Fibroblast of lung (primary cell): ENCODE results near the gene PTPRQ. TPM values are rescaled to one million over a fixed set of nuclear protein-coding genes. Genes with fewer than 3 reads are reported as not detected.

Source experiments
- DNase-seq, 2 donors: peaks; one replicate each; pipeline versions ENCODE4 v3.0.0 to v3.0.0-alpha.2; 2010; ENCODE audit warnings: low read depth in 2 of 2
- H2AFZ ChIP-seq: 2 replicates; pipeline ENCODE4 v1.5.1; 2012; ENCODE audit warnings: low read length, control low read depth, inconsistent platforms
- H3K27ac ChIP-seq: 2 replicates; pipeline ENCODE4 v1.5.1; 2011; ENCODE audit warnings: low read length, control low read depth; ENCODE audit not compliant: insufficient read depth
- H3K27me3 ChIP-seq: 2 replicates; pipeline ENCODE4 v1.5.1; 2011; ENCODE audit warnings: mild to moderate bottlenecking, low read length; ENCODE audit not compliant: control insufficient read depth, insufficient read depth
- H3K36me3 ChIP-seq: 2 replicates; pipeline ENCODE4 v1.5.1; 2011; ENCODE audit warnings: low read length; ENCODE audit not compliant: control insufficient read depth, insufficient read depth
- H3K4me1 ChIP-seq: 2 replicates; pipeline ENCODE4 v1.5.1; 2011; ENCODE audit warnings: low read length; ENCODE audit not compliant: control insufficient read depth, insufficient read depth; ENCODE audit errors: extremely low read depth
- H3K4me2 ChIP-seq: 2 replicates; pipeline ENCODE4 v1.5.1; 2011; ENCODE audit warnings: low read length, control low read depth; ENCODE audit not compliant: insufficient read depth; ENCODE audit errors: extremely low read depth
- H3K4me3 ChIP-seq, 4 experiments: fragments of 200-600 bp in 1 of 4; sonication (generic) in 1 of 4; replicated peaks in 1 of 4; 2 replicates each; pipeline ENCODE4 v1.5.1; 2011 to 2016; ENCODE audit warnings: low read length in 4 of 4, low read depth in 3 of 4, mild to moderate bottlenecking in 3 of 4, control low read depth in 2 of 4, inconsistent platforms in 1 of 4, mixed read lengths in 1 of 4; ENCODE audit not compliant: insufficient read depth in 1 of 4; ENCODE audit errors: control extremely low read depth in 1 of 4
- H3K79me2 ChIP-seq: 2 replicates; pipeline ENCODE4 v1.5.1; 2012; ENCODE audit warnings: mild to moderate bottlenecking, low read length, inconsistent platforms; ENCODE audit not compliant: control insufficient read depth, insufficient read depth
- H3K9ac ChIP-seq: 2 replicates; pipeline ENCODE4 v1.5.1; 2011; ENCODE audit warnings: mild to moderate bottlenecking, low read length, control low read depth; ENCODE audit not compliant: insufficient read depth
- H3K9me3 ChIP-seq: 2 replicates; pipeline ENCODE4 v1.5.1; 2012; ENCODE audit warnings: low read depth, low read length; ENCODE audit not compliant: control insufficient read depth, insufficient read depth
- H4K20me1 ChIP-seq: 2 replicates; pipeline ENCODE4 v1.5.1; 2011; ENCODE audit warnings: low read length; ENCODE audit not compliant: control insufficient read depth, insufficient read depth; ENCODE audit errors: extremely low read depth
- EZH2 ChIP-seq: IDR thresholded peaks from 2 replicates; pipeline ENCODE4 v1.5.1; 2012; ENCODE audit warnings: low read length, control low read depth, mild to moderate bottlenecking; ENCODE audit errors: missing control alignments
- polyA plus RNA-seq, 2 donors: library from polyadenylated mRNA; depleted of rRNA in 1 of 2; stranded (reverse) in 1 of 2; unstranded in 1 of 2; fragments of >200 nt; gene quantifications; 2 replicates each; pipeline ENCODE4 v1.2.1, GENCODE V29; 2011 to 2012; ENCODE audit warnings: missing spikeins in 1 of 2
- total RNA-seq: library from RNA; depleted of rRNA; stranded (reverse); fragments of >200 nt; gene quantifications from 2 replicates; pipeline ENCODE4 v1.2.1, GENCODE V29; 2014
- TF ChIP-seq, protein P1 (sequence below), 2 donors: IDR thresholded peaks in 1 of 2; conservative IDR thresholded peaks in 1 of 2; 1 replicate in 1 of 2; 2 replicates in 1 of 2; pipeline ENCODE4 v1.5.1; 2011 to 2012; ENCODE audit warnings: low read length in 2 of 2, control low read depth in 1 of 2, inconsistent platforms in 1 of 2, low read depth in 1 of 2, mild to moderate bottlenecking in 1 of 2

Gene PTPRQ
- total and polyA plus RNA-seq, 2 donors (not counting 1 experiment from before 2014, with no cell fraction given): 1.3 to 7.7 TPM

GRCh38 chr12:80419644-80420043 lies 24.4 kb upstream of the PTPRQ start:
- no peaks in the 10 kb centered on the region for H3K36me3 ChIP-seq
- TF ChIP-seq, protein P1, sequence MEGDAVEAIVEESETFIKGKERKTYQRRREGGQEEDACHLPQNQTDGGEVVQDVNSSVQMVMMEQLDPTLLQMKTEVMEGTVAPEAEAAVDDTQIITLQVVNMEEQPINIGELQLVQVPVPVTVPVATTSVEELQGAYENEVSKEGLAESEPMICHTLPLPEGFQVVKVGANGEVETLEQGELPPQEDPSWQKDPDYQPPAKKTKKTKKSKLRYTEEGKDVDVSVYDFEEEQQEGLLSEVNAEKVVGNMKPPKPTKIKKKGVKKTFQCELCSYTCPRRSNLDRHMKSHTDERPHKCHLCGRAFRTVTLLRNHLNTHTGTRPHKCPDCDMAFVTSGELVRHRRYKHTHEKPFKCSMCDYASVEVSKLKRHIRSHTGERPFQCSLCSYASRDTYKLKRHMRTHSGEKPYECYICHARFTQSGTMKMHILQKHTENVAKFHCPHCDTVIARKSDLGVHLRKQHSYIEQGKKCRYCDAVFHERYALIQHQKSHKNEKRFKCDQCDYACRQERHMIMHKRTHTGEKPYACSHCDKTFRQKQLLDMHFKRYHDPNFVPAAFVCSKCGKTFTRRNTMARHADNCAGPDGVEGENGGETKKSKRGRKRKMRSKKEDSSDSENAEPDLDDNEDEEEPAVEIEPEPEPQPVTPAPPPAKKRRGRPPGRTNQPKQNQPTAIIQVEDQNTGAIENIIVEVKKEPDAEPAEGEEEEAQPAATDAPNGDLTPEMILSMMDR (conservative IDR thresholded peaks at IDR 0.05 in 1 of 2, IDR thresholded peaks at IDR 0.05 in 1 of 2; ENCODE audit: low read depth in 1 of 2, low read length in 2 of 2): no peak
- TF ChIP-seq EZH2: no peak
- H3K9me3 ChIP-seq: no peaks in the 10 kb centered on the region
- H3K4me2 ChIP-seq: no peak overlapping the region
- no peak overlapping the region for H3K9ac ChIP-seq
- H3K4me3 ChIP-seq: no peak overlapping the region
- peak in 1 of 2 donors; percentile 42 for DNase-seq
- no peaks in the 10 kb centered on the region for H3K27me3 ChIP-seq
- H3K4me1 ChIP-seq: no peaks in the 10 kb centered on the region
- H2AFZ ChIP-seq: peak overlapping the region; percentile 12
- H4K20me1 ChIP-seq: no peaks in the 10 kb centered on the region
- no peaks in the 10 kb centered on the region for H3K79me2 ChIP-seq
- no peak overlapping the region for H3K27ac ChIP-seq

DNA sequence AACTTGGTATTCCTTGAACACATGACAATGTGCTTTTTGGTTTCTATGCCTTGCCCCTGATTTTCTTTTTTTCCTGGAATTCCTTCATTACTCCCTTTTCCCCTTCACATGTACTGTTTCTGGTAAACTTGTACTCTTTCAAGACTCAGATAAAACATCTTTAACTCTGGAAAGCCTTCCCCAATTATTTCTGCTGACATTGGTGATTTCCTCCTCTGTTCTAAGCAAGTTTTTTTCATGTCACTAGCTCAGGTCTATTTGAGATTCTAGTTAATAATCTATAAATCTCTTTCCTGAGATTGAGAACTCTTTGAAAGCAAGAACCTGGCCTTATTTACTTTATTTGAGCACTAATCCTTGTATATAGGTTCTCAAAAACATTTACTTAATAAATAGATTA lies 24.0 kb upstream of the PTPRQ start:
- H3K9ac ChIP-seq: no peak overlapping the region
- H3K36me3 ChIP-seq: no peaks in the 10 kb centered on the region
- H3K27ac ChIP-seq: no peak overlapping the region
- peak overlapping the region; percentile 12 for H2AFZ ChIP-seq
- no peak for TF ChIP-seq EZH2
- TF ChIP-seq, protein P1 (conservative IDR thresholded peaks at IDR 0.05 in 1 of 2, IDR thresholded peaks at IDR 0.05 in 1 of 2; ENCODE audit: low read depth in 1 of 2, low read length in 2 of 2): no peak
- H3K79me2 ChIP-seq: no peaks in the 10 kb centered on the region
- no peak for DNase-seq
- no peak overlapping the region for H3K4me2 ChIP-seq
- no peaks in the 10 kb centered on the region for H3K9me3 ChIP-seq
- H3K4me1 ChIP-seq: no peaks in the 10 kb centered on the region
- H4K20me1 ChIP-seq: no peaks in the 10 kb centered on the region
- H3K27me3 ChIP-seq: no peaks in the 10 kb centered on the region
- H3K4me3 ChIP-seq: no peak overlapping the region

DNA sequence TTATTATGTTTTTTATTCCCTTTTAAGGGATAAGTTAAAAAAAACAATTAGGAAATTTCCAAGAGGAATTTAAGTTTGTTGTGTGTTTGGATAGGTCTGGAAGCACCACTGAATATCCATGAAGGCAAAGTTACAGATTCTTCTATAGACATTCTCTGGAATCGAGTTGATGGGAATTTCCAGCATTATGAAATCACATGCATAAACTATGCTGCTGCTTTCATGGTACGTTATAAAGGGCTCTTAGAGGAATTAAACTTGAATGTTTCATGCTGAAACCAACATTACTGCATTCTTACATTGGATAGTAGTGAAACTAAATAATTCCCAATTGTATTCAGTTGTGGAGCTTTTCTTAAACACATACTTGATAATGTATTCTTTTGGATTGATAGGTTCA lies 21.5 kb upstream of the PTPRQ start:
- H4K20me1 ChIP-seq: no peaks in the 10 kb centered on the region
- H3K4me1 ChIP-seq: no peaks in the 10 kb centered on the region
- H3K9ac ChIP-seq: no peak overlapping the region
- peak overlapping the region; percentile 43 for H2AFZ ChIP-seq
- no peak overlapping the region for H3K4me3 ChIP-seq
- H3K36me3 ChIP-seq: no peaks in the 10 kb centered on the region
- no peak for TF ChIP-seq EZH2
- TF ChIP-seq, protein P1 (conservative IDR thresholded peaks at IDR 0.05 in 1 of 2, IDR thresholded peaks at IDR 0.05 in 1 of 2; ENCODE audit: low read depth in 1 of 2, low read length in 2 of 2): no peak
- H3K79me2 ChIP-seq: no peaks in the 10 kb centered on the region
- H3K4me2 ChIP-seq: no peak overlapping the region
- H3K9me3 ChIP-seq: no peaks in the 10 kb centered on the region
- peak; percentile 26 to 48 for DNase-seq
- H3K27ac ChIP-seq: no peak overlapping the region
- no peaks in the 10 kb centered on the region for H3K27me3 ChIP-seq
